Stimulated activated CD8-positive, alpha-beta memory T cell treated with anti-CD3 and anti-CD28 coated beads, Interleukin-15, amount 100 ng/mL, for 24 hours (primary cell): ENCODE data around the gene NHSL1.

ENCODE experiments used
- DNase-seq: peaks from one replicate; pipeline ENCODE4 v3.0.0-alpha.2; 2020; ENCODE audit warnings: low read depth

NHSL1 gene

DNA sequence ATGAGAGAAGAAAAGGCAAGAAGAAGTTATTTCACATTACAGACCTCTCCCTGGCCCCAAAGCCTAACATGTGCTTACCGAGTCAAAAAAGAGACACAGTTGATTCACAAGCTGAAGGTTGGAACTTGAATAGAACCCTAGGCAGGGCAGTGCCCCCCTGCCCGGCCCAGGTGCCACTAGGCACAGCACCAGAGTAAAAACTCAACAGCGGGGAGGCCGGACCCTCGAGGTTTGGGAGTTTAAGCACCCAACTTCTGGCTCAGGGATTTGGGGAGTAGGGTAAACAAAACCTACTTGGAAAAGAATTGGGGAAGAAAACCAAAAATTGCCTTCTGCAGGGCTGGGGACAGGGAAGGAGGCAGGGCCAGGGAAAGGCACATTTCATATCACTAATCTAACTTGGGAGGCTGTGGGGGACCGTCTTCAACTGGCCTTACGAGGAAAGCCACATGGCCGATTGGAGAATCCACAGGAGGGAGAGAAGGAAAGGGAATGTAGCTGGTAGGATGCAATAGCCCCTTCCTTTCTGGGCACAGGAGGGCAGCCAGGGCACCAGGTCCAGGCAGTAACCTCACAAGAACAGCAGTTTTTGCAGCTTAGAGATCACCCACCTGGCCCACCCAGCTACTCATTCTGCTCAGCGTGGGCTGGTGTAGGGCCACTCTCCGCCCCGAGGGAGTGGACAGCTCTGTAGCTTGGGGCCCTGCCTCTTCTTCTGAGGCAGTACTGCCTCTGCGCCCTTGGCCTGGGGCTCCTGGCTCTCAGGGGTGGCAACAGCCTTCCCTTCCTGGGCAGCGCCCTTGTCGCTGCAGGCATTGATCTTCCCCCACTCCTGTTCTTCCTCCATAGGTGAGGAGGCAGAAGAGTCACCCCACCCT is 97.1 kb downstream of the NHSL1 start:
- DNase-seq, result no peak

DNA sequence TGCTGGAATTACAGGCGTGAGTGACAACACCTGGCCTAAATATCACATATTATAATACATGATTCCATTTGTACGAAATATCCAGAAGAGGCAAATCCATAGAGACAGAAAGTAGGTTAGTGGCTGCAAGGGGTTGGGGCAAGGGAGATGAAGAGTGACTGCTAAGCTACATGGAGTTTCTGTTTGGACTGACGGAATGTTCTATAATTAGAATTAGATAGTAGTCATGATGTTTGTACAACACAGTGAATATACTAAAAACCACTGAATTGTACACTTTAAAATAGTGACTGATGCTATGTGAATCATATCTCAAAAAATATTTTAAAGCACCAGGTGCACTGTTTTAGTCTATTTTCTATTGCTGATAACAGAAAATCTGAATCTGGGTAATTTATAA is 99.0 kb downstream of the NHSL1 start:
- no peak for DNase-seq

DNA sequence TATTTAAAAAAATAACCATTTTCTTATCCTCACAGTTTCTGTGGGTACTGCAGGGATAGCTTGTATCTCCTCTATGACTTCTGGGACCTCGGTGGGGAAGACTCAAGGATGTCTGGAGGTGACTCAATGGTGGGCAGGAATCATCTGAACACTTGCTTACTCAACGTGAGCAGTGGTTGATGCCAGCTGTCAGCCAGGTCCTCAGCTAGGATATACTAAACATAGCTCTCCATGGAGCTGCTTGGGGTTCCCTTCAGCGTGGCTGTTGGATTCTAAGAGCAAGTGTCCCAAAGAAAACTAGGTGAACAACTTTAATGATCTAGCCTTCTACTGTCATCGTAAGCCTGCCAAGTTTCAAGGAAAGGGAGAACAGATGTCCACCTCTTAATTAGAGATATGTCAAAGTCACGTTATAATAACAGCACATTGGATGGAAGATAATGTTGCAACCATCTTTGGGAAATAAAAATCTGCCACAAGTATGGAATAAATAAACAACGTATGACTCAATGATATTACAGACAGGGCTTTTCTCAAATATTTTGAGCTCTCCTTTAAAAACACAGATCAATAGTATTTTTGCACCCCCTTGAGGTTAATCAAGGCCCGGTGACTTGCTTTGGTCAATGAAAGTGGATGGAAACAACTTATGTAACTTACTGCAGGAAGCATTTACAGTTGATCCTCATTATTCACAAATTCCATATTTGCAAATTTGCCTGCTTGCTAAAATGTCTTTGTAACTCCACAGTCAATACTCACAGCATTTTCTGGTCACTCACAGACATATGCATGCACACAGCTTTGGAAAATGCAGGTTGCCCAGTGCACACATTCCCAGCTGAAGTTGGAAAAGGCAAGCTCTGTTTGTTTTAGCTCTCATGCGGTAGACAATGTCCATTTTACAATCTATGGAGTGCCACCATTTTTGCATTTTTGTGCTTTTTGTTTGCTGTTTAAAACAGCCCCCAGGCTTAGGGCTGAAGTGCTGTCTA is 101.9 kb downstream of the NHSL1 start:
- no peak for DNase-seq

- DNase-seq, result no peak
Measured at GRCh38 chr6:138396709-138397108, 102.6 kb downstream of the NHSL1 start.

- DNase-seq, result no peak
Measured at GRCh38 chr6:138393871-138394783, 105.2 kb downstream of the NHSL1 start.

DNA sequence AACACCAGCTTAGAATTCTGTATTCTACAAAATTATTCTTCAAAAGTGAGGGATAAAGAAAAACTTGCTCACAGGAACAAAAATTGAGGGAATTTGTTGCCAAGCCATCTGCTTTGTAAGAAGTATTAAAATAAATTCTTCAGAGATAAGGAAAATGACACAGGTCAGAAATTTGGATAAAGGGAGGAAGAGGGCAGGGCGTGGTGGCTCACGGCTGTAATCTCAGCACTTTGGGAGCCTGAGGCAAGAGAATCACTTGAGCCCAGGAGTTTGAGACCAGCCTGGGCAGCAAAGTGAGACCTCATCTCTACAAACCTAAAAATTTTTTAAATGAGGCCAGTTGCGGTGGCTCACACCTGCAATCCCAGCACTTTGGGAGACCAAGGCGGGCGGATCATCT is 109.7 kb downstream of the NHSL1 start:
- no peak for DNase-seq

DNA sequence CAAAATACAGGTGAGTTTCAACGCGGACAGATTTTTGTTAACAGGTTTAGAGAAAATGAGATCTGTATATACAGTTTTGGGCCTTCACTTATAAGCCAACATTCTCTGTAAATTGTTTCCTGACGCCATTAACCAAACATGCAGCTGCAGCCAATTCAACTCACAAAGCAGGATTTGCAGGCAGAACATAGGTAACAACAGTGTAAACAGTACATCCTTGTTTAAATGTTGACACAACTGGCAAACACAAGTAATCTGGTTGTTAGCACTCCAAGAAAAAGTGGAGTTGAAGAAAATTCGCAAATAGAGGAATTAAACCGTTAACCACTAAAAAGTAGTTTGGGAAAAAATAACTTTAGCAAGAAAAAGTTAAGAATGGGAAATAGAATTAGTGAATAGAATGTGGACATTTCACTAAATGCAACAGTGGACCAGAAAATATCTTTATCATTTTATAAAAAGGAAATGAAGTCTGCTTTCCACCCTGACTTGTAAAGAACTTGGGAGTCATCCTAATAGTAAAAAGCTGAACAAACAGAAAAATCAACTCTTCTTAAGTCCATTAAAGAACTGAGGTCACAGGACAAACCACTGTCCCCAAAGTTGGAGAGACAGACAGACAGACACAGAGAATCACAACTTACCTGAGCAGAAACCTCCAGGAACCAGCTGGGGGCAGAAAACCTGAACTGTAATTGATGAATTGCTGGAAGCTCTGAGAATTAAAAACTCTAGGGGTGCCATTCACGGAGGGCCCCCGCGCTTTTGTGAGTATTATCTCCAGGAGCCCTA is 111.5 kb downstream of the NHSL1 start:
- DNase-seq, result no peak

- DNase-seq, result no peak
Measured at GRCh38 chr6:138386897-138387296, 112.4 kb downstream of the NHSL1 start.

GRCh38 chr6:138383776-138384175 is 115.5 kb downstream of the NHSL1 start:
- no peak for DNase-seq

DNA sequence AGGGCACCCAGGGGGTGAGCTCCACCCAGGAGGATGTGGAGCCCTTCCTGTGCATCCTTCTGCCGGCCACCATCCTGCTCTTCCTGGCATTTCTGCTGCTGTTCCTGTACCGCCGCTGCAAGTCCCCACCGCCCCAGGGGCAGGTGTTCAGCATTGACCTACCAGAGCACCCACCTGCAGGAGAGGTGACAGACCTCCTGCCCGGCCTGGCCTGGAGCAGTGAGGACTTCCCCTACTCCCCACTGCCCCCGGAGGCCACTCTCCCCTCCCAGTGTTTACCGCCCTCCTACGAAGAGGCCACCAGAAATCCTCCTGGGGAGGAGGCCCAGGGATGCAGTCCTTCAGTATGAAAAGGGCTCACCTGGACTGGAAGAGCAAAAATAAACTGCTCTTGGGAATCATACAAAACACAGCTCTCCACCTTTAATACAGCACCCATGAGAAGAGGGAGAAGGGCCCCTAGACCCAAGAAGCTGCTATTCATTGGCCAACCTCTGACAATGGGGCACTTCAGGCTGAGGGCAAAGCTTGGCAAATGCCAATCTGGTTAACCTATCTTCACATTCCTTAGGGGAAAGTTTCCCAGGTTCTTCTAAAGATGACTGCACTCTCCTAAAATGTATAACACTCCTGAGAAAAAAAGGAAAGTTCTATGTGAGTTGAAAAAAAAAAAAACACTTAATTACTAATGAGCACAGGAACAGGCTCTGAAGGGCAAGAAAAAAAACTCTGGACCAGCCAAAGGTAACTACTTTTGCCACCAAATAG is 116.6 kb downstream of the NHSL1 start:
- DNase-seq, result no peak

DNA sequence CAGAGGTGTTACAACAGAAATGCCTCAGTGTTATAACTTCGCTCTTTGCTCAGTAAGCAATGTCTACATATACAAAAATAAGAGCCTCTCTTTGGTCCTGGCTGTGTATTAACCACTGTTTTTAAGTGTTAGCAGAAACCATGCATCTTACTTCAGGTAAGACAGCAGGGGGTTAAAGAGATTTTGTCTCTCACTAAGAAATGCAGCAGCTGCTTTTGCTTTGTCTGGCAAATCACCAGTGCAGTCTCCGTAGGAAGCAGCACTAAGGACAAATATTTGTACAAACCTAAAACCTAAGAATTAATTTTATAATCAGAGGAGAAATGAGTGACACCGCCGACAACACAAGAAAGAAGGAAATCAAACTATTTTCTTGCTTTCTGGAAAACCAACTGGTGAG is 120.8 kb downstream of the NHSL1 start:
- DNase-seq, result no peak

DNA sequence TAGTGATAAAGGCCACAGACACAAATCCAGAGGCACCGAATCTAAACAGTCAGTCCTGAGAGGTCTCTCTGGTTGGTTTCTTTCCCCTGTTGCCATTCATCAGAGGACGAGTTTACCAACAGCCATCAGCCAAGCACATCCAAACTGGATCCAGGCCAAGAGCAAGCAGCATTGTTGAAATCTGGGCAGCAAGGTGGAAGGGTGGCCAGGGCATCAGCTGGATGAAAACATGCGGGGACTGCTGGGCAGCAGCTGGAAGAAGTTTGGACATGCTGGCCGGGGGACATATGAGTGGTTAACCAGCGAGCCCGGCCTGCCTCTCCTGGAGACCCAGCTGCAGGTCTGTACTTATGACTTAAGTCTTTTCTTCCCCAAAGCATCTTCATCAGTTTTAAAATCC is 121.5 kb downstream of the NHSL1 start, which contains the start of gene SMIM28:
SMIM28 (plus strand) TSS at position 62 of the 400 bp plus-strand sequence; CDS start at position 230, 168 bp downstream.
- no peak for DNase-seq

DNA sequence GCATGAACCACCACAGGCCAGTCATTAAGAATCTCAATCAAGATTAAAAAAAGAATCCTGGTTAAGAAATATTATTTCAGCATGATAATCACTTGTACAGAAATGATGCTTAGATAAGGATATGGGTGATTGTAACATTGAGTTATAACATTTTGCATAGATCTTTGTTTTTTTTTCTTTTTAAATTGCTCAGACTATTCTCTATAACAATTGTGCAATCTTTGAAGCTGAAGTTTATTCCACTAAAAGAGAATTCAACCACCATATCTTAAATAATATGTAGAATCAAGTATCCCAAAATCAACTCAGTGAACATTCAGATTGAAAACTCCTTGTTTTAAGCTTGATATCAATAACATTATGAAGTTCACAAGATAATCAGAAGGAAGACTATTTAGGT is 122.3 kb downstream of the NHSL1 start:
- DNase-seq, result no peak

- DNase-seq, result no peak
Measured at GRCh38 chr6:138374815-138375214, 124.5 kb downstream of the NHSL1 start.

DNA sequence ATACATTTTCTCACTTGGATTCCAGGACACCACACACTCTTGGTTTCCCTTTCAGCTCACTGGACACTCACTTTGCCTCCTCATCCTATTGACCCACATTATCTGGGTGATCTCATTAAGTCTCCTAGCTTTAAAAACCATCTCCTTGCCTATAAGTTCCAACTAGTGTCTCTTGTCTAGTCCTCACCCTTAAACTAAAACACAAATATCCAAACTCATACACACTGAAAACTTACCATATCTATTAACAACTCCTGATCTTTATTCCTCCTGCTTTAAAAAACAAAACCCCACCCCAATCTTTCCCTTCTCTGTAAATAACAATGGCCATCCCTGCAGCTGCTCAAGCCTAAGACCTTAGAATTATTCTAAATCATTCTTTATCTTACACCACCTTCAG is 125.1 kb downstream of the NHSL1 start:
- DNase-seq, result no peak

DNA sequence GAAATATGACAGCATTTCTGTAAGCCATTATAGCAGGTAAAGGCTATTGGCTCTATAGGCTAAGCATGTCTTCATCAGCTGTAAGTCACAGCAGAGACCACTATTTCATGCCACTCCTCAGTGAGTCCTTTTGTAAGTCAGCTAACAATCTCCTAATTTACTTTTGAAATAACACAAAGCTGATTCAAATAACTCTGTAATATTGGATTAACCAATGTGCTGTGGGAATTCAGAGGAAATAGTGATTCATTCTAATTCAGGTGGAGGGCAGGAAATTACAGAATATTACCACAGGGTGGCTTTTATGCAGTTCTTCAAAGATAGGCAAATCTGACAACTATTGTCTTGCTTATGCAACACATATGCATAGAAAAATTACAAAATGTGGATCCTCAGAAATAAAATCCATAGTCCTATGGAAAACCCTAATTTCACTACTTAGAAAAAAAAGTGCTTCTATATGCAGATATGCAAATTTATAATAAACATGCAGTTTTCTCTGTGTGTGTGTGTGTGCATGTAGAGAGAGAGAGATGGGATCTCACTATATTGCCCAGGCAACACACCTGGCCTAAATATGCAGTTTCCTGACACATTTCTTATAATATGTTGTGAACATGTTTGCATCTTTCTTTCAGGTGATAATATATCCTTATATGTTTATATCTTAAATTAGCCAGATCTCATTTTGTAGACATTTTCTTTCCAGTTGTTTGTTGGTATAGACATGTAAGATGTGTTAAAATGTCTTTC is 126.4 kb downstream of the NHSL1 start:
- no peak for DNase-seq
